CD14-positive monocyte (primary cell): ENCODE results near the gene OR9I1. TPM values are rescaled to one million over a fixed set of nuclear protein-coding genes. Genes with fewer than 3 reads are reported as not detected.

Source experiments
- DNase-seq, 3 donors: peaks; one replicate each; pipeline ENCODE4 v3.0.0-alpha.2; 2011 to 2022
- H2AFZ ChIP-seq: 2 replicates; pipeline ENCODE4 v1.6.0; 2012; ENCODE audit warnings: mild to moderate bottlenecking, low read depth, low read length, inconsistent platforms; ENCODE audit not compliant: insufficient read depth, poor library complexity, severe bottlenecking
- H3K27ac ChIP-seq, 2 donors: 1 replicate in 1 of 2; 2 replicates in 1 of 2; pipeline ENCODE4 v1.5.1; 2012 to 2013; ENCODE audit warnings: low read length in 2 of 2, control low read depth in 1 of 2, inconsistent platforms in 1 of 2, low read depth in 1 of 2, mild to moderate bottlenecking in 1 of 2
- H3K27me3 ChIP-seq, 2 donors: one replicate each; pipeline versions ENCODE4 v1.6.0 to v1.6.1; 2011 to 2013; ENCODE audit warnings: low read length in 2 of 2; ENCODE audit not compliant: control insufficient read depth in 2 of 2, insufficient read depth in 2 of 2
- H3K36me3 ChIP-seq, 2 donors: replicated peaks in 1 of 2; 1 replicate in 1 of 2; 2 replicates in 1 of 2; pipeline versions ENCODE4 v1.5.1 to v1.6.1; 2012 to 2013; ENCODE audit warnings: low read length in 2 of 2, control low read depth in 1 of 2, inconsistent platforms in 1 of 2, mild to moderate bottlenecking in 1 of 2; ENCODE audit not compliant: insufficient read depth in 2 of 2, control insufficient read depth in 1 of 2
- H3K4me1 ChIP-seq, 2 donors: 1 replicate in 1 of 2; 2 replicates in 1 of 2; pipeline versions ENCODE4 v1.5.1 to v1.6.1; 2012 to 2013; ENCODE audit warnings: low read length in 2 of 2, control low read depth in 1 of 2, inconsistent platforms in 1 of 2, mild to moderate bottlenecking in 1 of 2, moderate library complexity in 1 of 2; ENCODE audit not compliant: insufficient read depth in 2 of 2, control insufficient read depth in 1 of 2
- H3K4me2 ChIP-seq: replicated peaks from 2 replicates; pipeline ENCODE3; 2012; ENCODE audit warnings: low read length, moderate library complexity, mild to moderate bottlenecking; ENCODE audit not compliant: poor library complexity, severe bottlenecking; ENCODE audit errors: extremely low read depth
- H3K4me3 ChIP-seq, 3 experiments: fragments of 200-600 bp in 1 of 3; sonication (generic) in 1 of 3; replicated peaks in 1 of 3; 1 replicate in 2 of 3; 2 replicates in 1 of 3; pipeline ENCODE4 v1.5.1; 2011 to 2013; ENCODE audit warnings: low read length in 3 of 3, mild to moderate bottlenecking in 3 of 3, control low read depth in 2 of 3, low read depth in 2 of 3, inconsistent platforms in 1 of 3, moderate library complexity in 1 of 3
- H3K79me2 ChIP-seq: 2 replicates; pipeline ENCODE4 v1.6.0; 2012; ENCODE audit warnings: mild to moderate bottlenecking, control low read depth, inconsistent platforms, low read length, moderate library complexity; ENCODE audit not compliant: insufficient read depth
- H3K9ac ChIP-seq: 2 replicates; pipeline ENCODE4 v1.6.0; 2017; ENCODE audit warnings: low read length, mild to moderate bottlenecking; ENCODE audit not compliant: insufficient read depth, poor library complexity, severe bottlenecking
- H3K9me3 ChIP-seq, 2 donors: replicated peaks in 1 of 2; 1 replicate in 1 of 2; 2 replicates in 1 of 2; pipeline versions ENCODE4 v1.5.1 to v1.6.1; 2012 to 2013; ENCODE audit warnings: low read length in 2 of 2, control low read depth in 1 of 2; ENCODE audit not compliant: control insufficient read depth in 1 of 2, insufficient read depth in 1 of 2
- H4K20me1 ChIP-seq: 2 replicates; pipeline ENCODE4 v1.6.0; 2012; ENCODE audit warnings: mild to moderate bottlenecking, low read length, control low read depth, moderate library complexity; ENCODE audit not compliant: insufficient read depth
- H3K27ac Mint-ChIP-seq, 7 donors: one replicate each; pipeline ENCODE4 v1.8.0; 2020; ENCODE audit warnings: mild to moderate bottlenecking in 7 of 7, mixed read lengths in 7 of 7, moderate library complexity in 6 of 7, inconsistent platforms in 2 of 7
- H3K27me3 Mint-ChIP-seq, 3 donors: one replicate each; pipeline ENCODE4 v1.8.0; 2021 to 2022; ENCODE audit warnings: low read depth in 3 of 3, mild to moderate bottlenecking in 3 of 3, mixed read lengths in 3 of 3, moderate library complexity in 3 of 3, inconsistent platforms in 1 of 3
- H3K36me3 Mint-ChIP-seq, 2 donors: one replicate each; pipeline ENCODE4 v1.8.0; 2020; ENCODE audit warnings: mixed read lengths in 2 of 2, inconsistent platforms in 1 of 2, mild to moderate bottlenecking in 1 of 2
- H3K4me1 Mint-ChIP-seq: one replicate; pipeline ENCODE4 v1.8.0; 2020; ENCODE audit warnings: mild to moderate bottlenecking, mixed read lengths
- H3K4me3 Mint-ChIP-seq, 2 donors: one replicate each; pipeline ENCODE4 v1.8.0; 2020; ENCODE audit warnings: mild to moderate bottlenecking in 2 of 2, mixed read lengths in 2 of 2, moderate library complexity in 1 of 2
- H3K9me3 Mint-ChIP-seq, 7 donors: one replicate each; pipeline ENCODE4 v1.8.0; 2020 to 2022; ENCODE audit warnings: mixed read lengths in 7 of 7, mild to moderate bottlenecking in 6 of 7, moderate library complexity in 6 of 7, inconsistent platforms in 2 of 7
- WGBS: methylation state at CpG from one replicate; pipeline ENCODE4 v1.1.5; 2013; ENCODE audit warnings: missing lambda C conversion rate; ENCODE audit not compliant: insufficient coverage; 5-methylcytosine and 5-hydroxymethylcytosine counted together
- intact Hi-C, 2 donors: fragments of 100-400 bp; cut with micrococcal nuclease; formaldehyde crosslinking; loops; one replicate each; pipeline versions ENCODE4 v1.15.0 to v1.15.1; 2023
- polyA plus RNA-seq, 3 donors: library from polyadenylated mRNA; depleted of rRNA in 1 of 3; unstranded in 2 of 3; stranded (reverse) in 1 of 3; fragments of 300-500 nt in 2 of 3; fragments of >200 nt in 1 of 3; fragmentation: Illumina TruSeq in 2 of 3; gene quantifications; 1 replicate in 2 of 3; 2 replicates in 1 of 3; pipeline ENCODE4 v1.2.3, GENCODE V29; 2012 to 2021
- TF ChIP-seq, protein P1 (sequence below): fragments of 200-600 bp; IDR thresholded peaks from one replicate; pipeline ENCODE4 v1.8.0; 2022; ENCODE audit warnings: antibody characterized with exemption, mild to moderate bottlenecking

OR9I1 gene
- polyA plus RNA-seq, 3 donors = not detected

DNA sequence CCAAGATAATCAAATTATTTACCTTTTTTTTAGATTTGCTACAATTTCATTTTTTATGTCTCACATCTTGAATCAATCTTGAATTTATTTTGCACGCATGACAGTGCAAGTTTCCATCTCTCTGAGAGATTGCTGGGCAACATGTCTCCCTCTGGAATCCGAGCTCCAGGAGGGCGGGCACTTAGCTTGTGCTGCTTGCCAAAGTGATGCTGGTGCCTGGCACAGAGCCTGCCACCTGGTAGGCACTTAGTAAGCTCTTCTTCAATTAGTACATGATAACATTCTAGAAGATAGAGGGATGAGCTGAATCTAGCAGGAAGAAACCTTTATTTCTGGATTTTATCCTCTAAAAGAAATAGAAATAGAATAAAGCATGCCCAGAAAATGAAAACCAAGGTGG, 27.5 kb upstream of the OR9I1 start:
- intact Hi-C loops = no loop called here
- TF ChIP-seq, protein P1, sequence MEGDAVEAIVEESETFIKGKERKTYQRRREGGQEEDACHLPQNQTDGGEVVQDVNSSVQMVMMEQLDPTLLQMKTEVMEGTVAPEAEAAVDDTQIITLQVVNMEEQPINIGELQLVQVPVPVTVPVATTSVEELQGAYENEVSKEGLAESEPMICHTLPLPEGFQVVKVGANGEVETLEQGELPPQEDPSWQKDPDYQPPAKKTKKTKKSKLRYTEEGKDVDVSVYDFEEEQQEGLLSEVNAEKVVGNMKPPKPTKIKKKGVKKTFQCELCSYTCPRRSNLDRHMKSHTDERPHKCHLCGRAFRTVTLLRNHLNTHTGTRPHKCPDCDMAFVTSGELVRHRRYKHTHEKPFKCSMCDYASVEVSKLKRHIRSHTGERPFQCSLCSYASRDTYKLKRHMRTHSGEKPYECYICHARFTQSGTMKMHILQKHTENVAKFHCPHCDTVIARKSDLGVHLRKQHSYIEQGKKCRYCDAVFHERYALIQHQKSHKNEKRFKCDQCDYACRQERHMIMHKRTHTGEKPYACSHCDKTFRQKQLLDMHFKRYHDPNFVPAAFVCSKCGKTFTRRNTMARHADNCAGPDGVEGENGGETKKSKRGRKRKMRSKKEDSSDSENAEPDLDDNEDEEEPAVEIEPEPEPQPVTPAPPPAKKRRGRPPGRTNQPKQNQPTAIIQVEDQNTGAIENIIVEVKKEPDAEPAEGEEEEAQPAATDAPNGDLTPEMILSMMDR = no peak
- no peak for DNase-seq
- no peak overlapping the region for H2AFZ ChIP-seq
- H3K4me3 Mint-ChIP-seq = no peak overlapping the region
- no peaks in the 10 kb centered on the region for H3K79me2 ChIP-seq
- H3K4me3 ChIP-seq = no peak overlapping the region
- H3K27me3 Mint-ChIP-seq = peaks cover 0 to 4% (median 0%) of the 10 kb centered on the region in 3 donors
- peaks cover 3% of the 10 kb centered on the region for H3K4me1 Mint-ChIP-seq
- H3K4me1 ChIP-seq = peaks cover 0 to 4% of the 10 kb centered on the region in 2 donors
- H3K36me3 ChIP-seq = no peaks in the 10 kb centered on the region
- H3K4me2 ChIP-seq = no peak overlapping the region
- peaks cover 0 to 7% (median 0%) of the 10 kb centered on the region in 7 donors for H3K9me3 Mint-ChIP-seq
- no peaks in the 10 kb centered on the region for H3K9me3 ChIP-seq
- H3K9ac ChIP-seq = no peak overlapping the region
- no peak overlapping the region for H3K27ac ChIP-seq
- H3K27ac Mint-ChIP-seq = no peak overlapping the region
- no peaks in the 10 kb centered on the region for H4K20me1 ChIP-seq
- 100% methylated on average over 2 of the region's 3 CpGs for WGBS
- H3K27me3 ChIP-seq = no peaks in the 10 kb centered on the region
- no peaks in the 10 kb centered on the region for H3K36me3 Mint-ChIP-seq

DNA sequence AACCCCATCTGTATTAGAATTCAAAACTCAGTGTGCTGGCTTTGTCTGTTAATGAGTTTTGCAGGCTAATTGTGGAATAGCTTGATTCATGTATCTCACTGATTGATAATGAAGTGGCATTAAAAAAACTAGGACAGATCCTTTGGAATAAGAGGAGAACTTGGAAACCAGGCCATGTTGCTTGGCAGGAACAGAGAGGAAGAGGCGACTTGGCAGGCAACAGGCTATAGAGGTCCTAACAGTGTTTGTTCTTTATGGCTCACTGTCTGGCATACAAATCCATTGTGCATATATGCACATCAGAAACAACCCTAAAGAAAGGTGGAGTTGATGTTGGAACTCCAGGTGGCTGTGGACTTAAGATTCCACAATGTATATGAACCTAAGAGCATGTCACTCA, 17.4 kb upstream of the OR9I1 start:
- Mint-ChIP-seq H3K4me3 (no peak overlapping the region), H3K27me3 (peaks cover 0 to 2% (median 0%) of the 10 kb centered on the region in 3 donors), H3K4me1 (no peaks in the 10 kb centered on the region), H3K27ac (no peak overlapping the region), H3K36me3 (no peaks in the 10 kb centered on the region), H3K9me3 (peaks cover 0 to 7% (median 0%) of the 10 kb centered on the region in 7 donors)
- no peak overlapping the region for H3K9ac ChIP-seq
- H3K4me3 ChIP-seq = no peak overlapping the region
- H2AFZ ChIP-seq = no peak overlapping the region
- peaks cover 0 to 4% of the 10 kb centered on the region in 2 donors for H3K9me3 ChIP-seq
- intact Hi-C loops = no loop called here
- H3K4me1 ChIP-seq = no peaks in the 10 kb centered on the region
- H3K27me3 ChIP-seq = no peaks in the 10 kb centered on the region
- TF ChIP-seq, protein P1 = no peak
- no peaks in the 10 kb centered on the region for H3K36me3 ChIP-seq
- no peak overlapping the region for H3K27ac ChIP-seq
- DNase-seq = no peak
- no peaks in the 10 kb centered on the region for H3K79me2 ChIP-seq
- WGBS = no CpG with 5 or more reads among the region's 1 CpG
- no peaks in the 10 kb centered on the region for H4K20me1 ChIP-seq
- H3K4me2 ChIP-seq = no peak overlapping the region
